GM12878 (cell line): ENCODE measurements around the gene GLB1L. TPM values are rescaled to one million over a fixed set of nuclear protein-coding genes. Genes with fewer than 3 reads are reported as not detected.

Experiments used
- ASH2L ChIP-seq: fragments of 300-600, 200-600 bp; sonication (generic); IDR thresholded peaks from 2 replicates; pipeline ENCODE4 v1.6.1; 2017; ENCODE audit warnings: low read depth, mild to moderate bottlenecking, borderline replicate concordance
- EED ChIP-seq: sonication (generic); IDR thresholded peaks from 2 replicates; pipeline ENCODE4 v1.6.1; 2016; ENCODE audit warnings: antibody characterized with exemption, low read depth
- ETV6 ChIP-seq, 2 experiments: fragments of 450-650 bp in 1 of 2; IDR thresholded peaks in 1 of 2; conservative IDR thresholded peaks in 1 of 2; 2 replicates each; pipeline ENCODE4 v1.6.1; 2014; ENCODE audit warnings: antibody characterized with exemption in 1 of 2, borderline replicate concordance in 1 of 2, low read depth in 1 of 2, mild to moderate bottlenecking in 1 of 2, moderate library complexity in 1 of 2
- HSF1 ChIP-seq: fragments of 150-350 bp; IDR thresholded peaks from 2 replicates; pipeline ENCODE4 v1.6.1; 2014; ENCODE audit warnings: mild to moderate bottlenecking, low read depth, low read length
- IKZF1 ChIP-seq: fragments of 450-650 bp; conservative IDR thresholded peaks from 2 replicates; pipeline ENCODE4 v1.6.1; 2017; ENCODE audit warnings: antibody characterized with exemption, mild to moderate bottlenecking
- MAX ChIP-seq: IDR thresholded peaks from 2 replicates; pipeline ENCODE4 v1.6.1; 2012; ENCODE audit warnings: low read depth, low read length, improper control_type of control experiment
- MEF2B ChIP-seq: fragments of 450-650 bp; IDR thresholded peaks from 2 replicates; pipeline ENCODE4 v1.6.1; 2018; ENCODE audit warnings: mild to moderate bottlenecking, moderate library complexity; ENCODE audit not compliant: partially characterized antibody, poor library complexity, severe bottlenecking
- NFYB ChIP-seq: IDR thresholded peaks from 2 replicates; pipeline ENCODE4 v1.6.1; 2011; ENCODE audit warnings: low read depth, mild to moderate bottlenecking, low read length, improper control_type of control experiment, moderate library complexity; ENCODE audit not compliant: insufficient read depth
- RAD51 ChIP-seq: fragments of 450-650 bp; IDR thresholded peaks from 2 replicates; pipeline ENCODE4 v1.6.1; 2016; ENCODE audit warnings: moderate library complexity, mild to moderate bottlenecking, inconsistent platforms
- RELB ChIP-seq: fragments of 450-650 bp; IDR thresholded peaks from 2 replicates; pipeline ENCODE4 v1.6.1; 2017; ENCODE audit warnings: low read depth, mild to moderate bottlenecking, moderate library complexity
- SMAD1 ChIP-seq: fragments of 450-650 bp; IDR thresholded peaks from 2 replicates; pipeline ENCODE4 v1.6.1; 2018; ENCODE audit warnings: mild to moderate bottlenecking, low read depth; ENCODE audit not compliant: partially characterized antibody
- TAF1 ChIP-seq: IDR thresholded peaks from 2 replicates; pipeline ENCODE4 v1.6.1; 2011; ENCODE audit warnings: mild to moderate bottlenecking, low read depth, low read length, borderline replicate concordance
- USF2 ChIP-seq: IDR thresholded peaks from 2 replicates; pipeline ENCODE4 v1.6.1; 2011; ENCODE audit warnings: low read depth, low read length, improper control_type of control experiment, borderline replicate concordance
- polyA plus RNA-seq, 11 experiments: library from polyadenylated mRNA; depleted of rRNA in 4 of 11; unstranded in 6 of 11; stranded (reverse) in 5 of 11; fragments of >200 nt; fragmentation: Nextera tagmentation in 4 of 11; fragmentation: Illumina TruSeq in 1 of 11; extraction: Ambion mirVana in 4 of 11; extraction: Trizol in 1 of 11; gene quantifications; 1 replicate in 1 of 11; 2 replicates in 10 of 11; pipeline versions ENCODE4 v1.2.1 to v1.2.3, GENCODE V29; 2011 to 2016; ENCODE audit warnings: inconsistent platforms in 2 of 11, missing spikeins in 2 of 11, low read depth in 1 of 11
- total RNA-seq, 4 experiments: library from RNA; depleted of rRNA in 3 of 4; stranded (reverse); fragments of >200 nt in 3 of 4; fragmentation: Illumina TruSeq in 1 of 4; extraction: Trizol in 1 of 4; gene quantifications; 2 replicates each; pipeline versions ENCODE4 v1.2.1 to v1.2.3, GENCODE V29; 2013 to 2021
- TF ChIP-seq, protein P1 (sequence below): fragments of 450-650 bp; IDR thresholded peaks from 2 replicates; pipeline ENCODE4 v1.6.1; 2017; ENCODE audit warnings: mild to moderate bottlenecking, moderate library complexity
- TF ChIP-seq, protein P2 (sequence below): IDR thresholded peaks from 2 replicates; pipeline ENCODE4 v1.6.1; 2012; ENCODE audit warnings: low read length, inconsistent platforms

The GLB1L gene
- total and polyA plus RNA-seq, 10 of the 15 experiments (the other 5 are each of a cell fraction or from before 2014, with no cell fraction given), result 0.29 to 4.6 (median 2.7) TPM

GRCh38 chr2:219218732-219219701 lies 26.2 kb downstream of the GLB1L start, which contains the start of gene ABCB6 (continued):
- TF ChIP-seq HSF1, result no peak
- peak; percentile 89 for TF ChIP-seq USF2
- peak; percentile 89 for TF ChIP-seq MAX
- TF ChIP-seq RAD51, result peak; percentile 96
- TF ChIP-seq, protein P1, sequence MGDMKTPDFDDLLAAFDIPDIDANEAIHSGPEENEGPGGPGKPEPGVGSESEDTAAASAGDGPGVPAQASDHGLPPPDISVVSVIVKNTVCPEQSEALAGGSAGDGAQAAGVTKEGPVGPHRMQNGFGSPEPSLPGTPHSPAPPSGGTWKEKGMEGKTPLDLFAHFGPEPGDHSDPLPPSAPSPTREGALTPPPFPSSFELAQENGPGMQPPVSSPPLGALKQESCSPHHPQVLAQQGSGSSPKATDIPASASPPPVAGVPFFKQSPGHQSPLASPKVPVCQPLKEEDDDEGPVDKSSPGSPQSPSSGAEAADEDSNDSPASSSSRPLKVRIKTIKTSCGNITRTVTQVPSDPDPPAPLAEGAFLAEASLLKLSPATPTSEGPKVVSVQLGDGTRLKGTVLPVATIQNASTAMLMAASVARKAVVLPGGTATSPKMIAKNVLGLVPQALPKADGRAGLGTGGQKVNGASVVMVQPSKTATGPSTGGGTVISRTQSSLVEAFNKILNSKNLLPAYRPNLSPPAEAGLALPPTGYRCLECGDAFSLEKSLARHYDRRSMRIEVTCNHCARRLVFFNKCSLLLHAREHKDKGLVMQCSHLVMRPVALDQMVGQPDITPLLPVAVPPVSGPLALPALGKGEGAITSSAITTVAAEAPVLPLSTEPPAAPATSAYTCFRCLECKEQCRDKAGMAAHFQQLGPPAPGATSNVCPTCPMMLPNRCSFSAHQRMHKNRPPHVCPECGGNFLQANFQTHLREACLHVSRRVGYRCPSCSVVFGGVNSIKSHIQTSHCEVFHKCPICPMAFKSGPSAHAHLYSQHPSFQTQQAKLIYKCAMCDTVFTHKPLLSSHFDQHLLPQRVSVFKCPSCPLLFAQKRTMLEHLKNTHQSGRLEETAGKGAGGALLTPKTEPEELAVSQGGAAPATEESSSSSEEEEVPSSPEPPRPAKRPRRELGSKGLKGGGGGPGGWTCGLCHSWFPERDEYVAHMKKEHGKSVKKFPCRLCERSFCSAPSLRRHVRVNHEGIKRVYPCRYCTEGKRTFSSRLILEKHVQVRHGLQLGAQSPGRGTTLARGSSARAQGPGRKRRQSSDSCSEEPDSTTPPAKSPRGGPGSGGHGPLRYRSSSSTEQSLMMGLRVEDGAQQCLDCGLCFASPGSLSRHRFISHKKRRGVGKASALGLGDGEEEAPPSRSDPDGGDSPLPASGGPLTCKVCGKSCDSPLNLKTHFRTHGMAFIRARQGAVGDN, result peak; percentile 89
- TF ChIP-seq, protein P2, sequence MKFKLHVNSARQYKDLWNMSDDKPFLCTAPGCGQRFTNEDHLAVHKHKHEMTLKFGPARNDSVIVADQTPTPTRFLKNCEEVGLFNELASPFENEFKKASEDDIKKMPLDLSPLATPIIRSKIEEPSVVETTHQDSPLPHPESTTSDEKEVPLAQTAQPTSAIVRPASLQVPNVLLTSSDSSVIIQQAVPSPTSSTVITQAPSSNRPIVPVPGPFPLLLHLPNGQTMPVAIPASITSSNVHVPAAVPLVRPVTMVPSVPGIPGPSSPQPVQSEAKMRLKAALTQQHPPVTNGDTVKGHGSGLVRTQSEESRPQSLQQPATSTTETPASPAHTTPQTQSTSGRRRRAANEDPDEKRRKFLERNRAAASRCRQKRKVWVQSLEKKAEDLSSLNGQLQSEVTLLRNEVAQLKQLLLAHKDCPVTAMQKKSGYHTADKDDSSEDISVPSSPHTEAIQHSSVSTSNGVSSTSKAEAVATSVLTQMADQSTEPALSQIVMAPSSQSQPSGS, result no peak
- peak; percentile 69 for TF ChIP-seq IKZF1
- TF ChIP-seq MEF2B, result peak; percentile 27
- TF ChIP-seq NFYB, result peak; percentile 72
- 0 out of 2 replicates have a peak, but pooled peaks have one; percentile 31 for TF ChIP-seq RELB
- TF ChIP-seq TAF1, result peak; percentile 82; the same call in 1 of the 2 replicates
- 0 out of 2 replicates have a peak, but pooled peaks have one; percentile 15 for TF ChIP-seq EED
- TF ChIP-seq ASH2L, result no peak
- no peak for TF ChIP-seq ETV6 (conservative IDR thresholded peaks at IDR 0.05 in 1 of 2, IDR thresholded peaks at IDR 0.05 in 1 of 2; ENCODE audit: borderline replicate concordance in 1 of 2, low read depth in 1 of 2)
- no peak for TF ChIP-seq SMAD1
